Neural crest cell (in vitro differentiated cells): ENCODE results near the gene NTRK2. TPM values are rescaled to one million over a fixed set of nuclear protein-coding genes. Genes with fewer than 3 reads are reported as not detected.

Source experiments
- DNase-seq: peaks from one replicate; pipeline ENCODE4 v3.0.0; 2021; ENCODE audit warnings: low read depth, mixed read lengths, low spot score
- H3K27ac Mint-ChIP-seq: one replicate; pipeline ENCODE4 v1.8.0; 2021; ENCODE audit warnings: mild to moderate bottlenecking, mixed read lengths; ENCODE audit not compliant: unreplicated experiment
- H3K27me3 Mint-ChIP-seq: 2 replicates; pipeline ENCODE4 v1.8.0; 2021; ENCODE audit warnings: low read depth, mild to moderate bottlenecking, mixed read lengths
- H3K36me3 Mint-ChIP-seq: 2 replicates; pipeline ENCODE4 v1.8.0; 2021; ENCODE audit warnings: low read depth, mild to moderate bottlenecking, mixed read lengths
- H3K4me1 Mint-ChIP-seq: 2 replicates; pipeline ENCODE4 v1.8.0; 2021; ENCODE audit warnings: mixed read lengths
- H3K4me3 Mint-ChIP-seq: one replicate; pipeline ENCODE4 v1.8.0; 2021; ENCODE audit warnings: mild to moderate bottlenecking, mixed read lengths
- H3K9me3 Mint-ChIP-seq: 2 replicates; pipeline ENCODE4 v1.8.0; 2021; ENCODE audit warnings: mixed read lengths
- CTCF ChIP-seq: fragments of 200-600 bp; sonication (generic); conservative IDR thresholded peaks from 2 replicates; pipeline ENCODE4 v1.5.0; 2021; ENCODE audit warnings: antibody characterized with exemption, mild to moderate bottlenecking
- total RNA-seq: library from RNA; stranded (reverse); gene quantifications from 2 replicates; pipeline ENCODE4 v1.2.1, GENCODE V29; 2021

Gene NTRK2
- total RNA-seq, 1 donor from 2014 or later: 20.6 TPM

- no peak for DNase-seq
- peaks cover 3% of the 10 kb centered on the region for H3K9me3 Mint-ChIP-seq
- H3K27me3 Mint-ChIP-seq: no peaks in the 10 kb centered on the region
- peaks cover 48% of the 10 kb centered on the region for H3K4me1 Mint-ChIP-seq
- H3K4me3 Mint-ChIP-seq: peak overlapping the region; percentile 10
- TF ChIP-seq CTCF: no peak
- H3K36me3 Mint-ChIP-seq: no peaks in the 10 kb centered on the region
- peak overlapping the region; percentile 51 for H3K27ac Mint-ChIP-seq
Measured at GRCh38 chr9:84974855-84975254, 305.3 kb downstream of the NTRK2 start.

- H3K4me1 Mint-ChIP-seq: peaks cover 51% of the 10 kb centered on the region
- no peaks in the 10 kb centered on the region for H3K36me3 Mint-ChIP-seq
- no peak for TF ChIP-seq CTCF
- no peaks in the 10 kb centered on the region for H3K27me3 Mint-ChIP-seq
- peak overlapping the region; percentile 58 for H3K27ac Mint-ChIP-seq
- DNase-seq: no peak
- no peak overlapping the region for H3K4me3 Mint-ChIP-seq
- peaks cover 6% of the 10 kb centered on the region for H3K9me3 Mint-ChIP-seq
Measured at GRCh38 chr9:84975926-84976325, 306.4 kb downstream of the NTRK2 start.

GRCh38 chr9:84978661-84979060 lies 309.1 kb downstream of the NTRK2 start:
- no peaks in the 10 kb centered on the region for H3K27me3 Mint-ChIP-seq
- peaks cover 6% of the 10 kb centered on the region for H3K9me3 Mint-ChIP-seq
- H3K36me3 Mint-ChIP-seq: no peaks in the 10 kb centered on the region
- no peak for DNase-seq
- no peak overlapping the region for H3K27ac Mint-ChIP-seq
- H3K4me3 Mint-ChIP-seq: no peak overlapping the region
- H3K4me1 Mint-ChIP-seq: peaks cover 51% of the 10 kb centered on the region
- TF ChIP-seq CTCF: no peak

GRCh38 chr9:84983749-84984148 lies 314.2 kb downstream of the NTRK2 start:
- Mint-ChIP-seq H3K36me3 (no peaks in the 10 kb centered on the region), H3K27ac (no peak overlapping the region), H3K9me3 (peaks cover 6% of the 10 kb centered on the region), H3K27me3 (no peaks in the 10 kb centered on the region), H3K4me1 (peaks cover 13% of the 10 kb centered on the region), H3K4me3 (no peak overlapping the region)
- no peak for DNase-seq
- no peak for TF ChIP-seq CTCF

- no peak for DNase-seq
- H3K4me1 Mint-ChIP-seq: peaks cover 45% of the 10 kb centered on the region
Measured at GRCh38 chr9:84988621-84989020, 319.1 kb downstream of the NTRK2 start.

More at GRCh38 chr9:84988621-84989020, 319.1 kb downstream of the NTRK2 start:
- no peaks in the 10 kb centered on the region for H3K36me3 Mint-ChIP-seq
- H3K27me3 Mint-ChIP-seq: no peaks in the 10 kb centered on the region
- no peak overlapping the region for H3K27ac Mint-ChIP-seq
- no peak overlapping the region for H3K4me3 Mint-ChIP-seq
- no peak for TF ChIP-seq CTCF
- H3K9me3 Mint-ChIP-seq: no peaks in the 10 kb centered on the region
